Fibroblast of mammary gland (primary cell): ENCODE results near the gene ZSWIM9.
"Not testable (repeated sequence)": the region's sequence is repeated elsewhere in the genome, so short reads cannot be mapped to it uniquely, and the experiment has no call there.

Experiments
- DNase-seq: peaks from one replicate; pipeline ENCODE4 v3.0.0-alpha.2; 2010; ENCODE audit warnings: low read depth
- H3K4me3 ChIP-seq: 2 replicates; pipeline ENCODE4 v1.5.1; 2011; ENCODE audit warnings: low read depth, mild to moderate bottlenecking, low read length, moderate library complexity; ENCODE audit not compliant: control insufficient read depth
- TF ChIP-seq, protein P1 (sequence below): conservative IDR thresholded peaks from 2 replicates; pipeline ENCODE4 v1.5.1; 2011; ENCODE audit warnings: low read depth, low read length, inconsistent platforms; ENCODE audit not compliant: control insufficient read depth, insufficient read depth

ZSWIM9 gene

DNA sequence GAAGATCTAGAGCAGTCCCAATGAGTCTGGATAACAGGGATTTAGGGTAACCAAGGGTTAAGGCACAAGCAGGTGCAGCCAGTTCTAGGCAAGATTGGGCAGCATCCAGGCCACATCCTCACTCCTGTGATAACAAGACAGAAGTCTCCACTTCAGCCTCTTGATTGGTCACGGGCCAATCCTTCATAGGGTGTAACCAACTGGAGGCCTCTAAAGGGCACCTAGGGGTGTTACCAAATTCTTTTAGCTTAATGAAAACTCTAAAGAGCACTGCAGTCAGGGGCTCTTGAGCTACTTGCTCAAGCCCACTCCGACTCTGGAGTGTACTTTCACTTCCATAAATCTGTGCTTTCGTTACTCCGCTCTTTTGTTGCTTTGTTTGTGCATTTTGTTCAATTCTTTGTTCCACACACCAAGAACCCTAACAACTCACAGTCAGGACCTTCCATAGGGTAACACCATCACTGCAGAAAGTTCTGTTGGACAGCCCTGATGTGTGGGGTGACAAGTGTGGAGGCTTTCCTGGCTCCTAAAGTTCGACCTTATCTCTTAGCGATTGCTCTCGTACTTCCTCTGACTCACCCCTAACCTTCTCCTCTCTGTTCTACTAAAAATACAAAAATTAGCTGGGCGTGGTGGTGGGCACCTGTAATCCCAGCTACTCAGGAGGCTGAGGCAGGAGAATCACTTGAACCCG lies 36.1 kb downstream of the ZSWIM9 start:
- H3K4me3 ChIP-seq = no peak overlapping the region
- no peak for DNase-seq
- TF ChIP-seq, protein P1, sequence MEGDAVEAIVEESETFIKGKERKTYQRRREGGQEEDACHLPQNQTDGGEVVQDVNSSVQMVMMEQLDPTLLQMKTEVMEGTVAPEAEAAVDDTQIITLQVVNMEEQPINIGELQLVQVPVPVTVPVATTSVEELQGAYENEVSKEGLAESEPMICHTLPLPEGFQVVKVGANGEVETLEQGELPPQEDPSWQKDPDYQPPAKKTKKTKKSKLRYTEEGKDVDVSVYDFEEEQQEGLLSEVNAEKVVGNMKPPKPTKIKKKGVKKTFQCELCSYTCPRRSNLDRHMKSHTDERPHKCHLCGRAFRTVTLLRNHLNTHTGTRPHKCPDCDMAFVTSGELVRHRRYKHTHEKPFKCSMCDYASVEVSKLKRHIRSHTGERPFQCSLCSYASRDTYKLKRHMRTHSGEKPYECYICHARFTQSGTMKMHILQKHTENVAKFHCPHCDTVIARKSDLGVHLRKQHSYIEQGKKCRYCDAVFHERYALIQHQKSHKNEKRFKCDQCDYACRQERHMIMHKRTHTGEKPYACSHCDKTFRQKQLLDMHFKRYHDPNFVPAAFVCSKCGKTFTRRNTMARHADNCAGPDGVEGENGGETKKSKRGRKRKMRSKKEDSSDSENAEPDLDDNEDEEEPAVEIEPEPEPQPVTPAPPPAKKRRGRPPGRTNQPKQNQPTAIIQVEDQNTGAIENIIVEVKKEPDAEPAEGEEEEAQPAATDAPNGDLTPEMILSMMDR = no peak

DNA sequence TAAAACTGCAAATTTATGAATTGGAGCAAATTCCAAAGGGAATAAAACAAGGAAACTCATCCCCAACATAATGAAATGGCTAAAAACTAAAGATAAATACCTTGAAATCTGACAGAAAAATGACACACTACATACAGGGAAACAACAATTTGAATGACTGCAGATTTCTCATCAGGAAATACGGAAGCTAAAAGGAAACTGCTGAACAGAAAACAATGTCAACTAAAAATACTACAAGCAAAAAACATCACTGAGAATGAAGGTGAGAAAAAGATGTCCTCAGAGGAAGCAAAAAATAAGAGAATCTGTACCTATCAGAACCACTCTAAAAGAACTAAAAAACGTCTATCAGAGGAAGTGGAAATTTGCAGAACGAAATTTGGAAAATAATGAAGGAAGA lies 39.5 kb downstream of the ZSWIM9 start:
- DNase-seq = no peak
- H3K4me3 ChIP-seq = no peak overlapping the region
- TF ChIP-seq, protein P1 = no peak

DNA sequence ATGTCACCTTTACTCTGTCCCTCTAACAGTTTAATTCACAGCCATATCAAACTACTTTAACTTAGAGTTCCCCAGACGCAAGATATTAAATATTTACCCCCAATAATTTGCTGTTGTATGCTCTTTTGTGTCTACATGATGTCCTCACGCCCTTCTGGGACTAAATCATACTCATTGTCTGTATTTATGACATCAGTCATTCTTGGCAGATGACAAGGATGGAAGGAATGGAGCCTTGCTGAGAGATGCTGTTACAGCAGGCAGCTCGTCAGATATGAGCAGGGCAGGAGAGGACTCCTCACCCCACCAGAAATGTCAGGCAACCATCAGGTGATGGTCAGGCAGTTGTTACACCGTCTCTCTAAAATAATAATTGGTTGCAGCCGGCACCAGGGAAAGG lies 43.5 kb downstream of the ZSWIM9 start:
- TF ChIP-seq, protein P1 = no peak
- H3K4me3 ChIP-seq = no peak overlapping the region
- DNase-seq = no peak

DNA sequence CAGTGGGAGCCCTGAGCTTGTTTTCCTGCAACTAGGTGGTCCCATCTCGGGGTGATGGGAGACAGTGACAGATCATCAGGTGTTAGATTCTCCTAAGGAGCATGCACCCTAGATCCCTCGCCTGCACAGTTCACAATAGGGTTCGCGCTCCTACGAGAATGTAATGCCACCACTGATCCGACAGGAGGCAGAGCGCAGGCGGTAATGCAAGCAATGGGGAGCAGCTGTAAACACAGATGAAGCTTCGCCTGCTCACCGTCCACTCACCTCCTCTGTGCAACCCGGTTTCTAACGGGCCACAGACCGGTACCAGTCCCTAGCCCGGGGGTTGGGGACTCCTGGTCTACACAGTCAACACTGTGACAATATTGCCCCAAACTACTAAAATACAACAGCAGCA lies 46.5 kb downstream of the ZSWIM9 start:
- DNase-seq = no peak
- no peak overlapping the region for H3K4me3 ChIP-seq
- TF ChIP-seq, protein P1 = no peak

DNA sequence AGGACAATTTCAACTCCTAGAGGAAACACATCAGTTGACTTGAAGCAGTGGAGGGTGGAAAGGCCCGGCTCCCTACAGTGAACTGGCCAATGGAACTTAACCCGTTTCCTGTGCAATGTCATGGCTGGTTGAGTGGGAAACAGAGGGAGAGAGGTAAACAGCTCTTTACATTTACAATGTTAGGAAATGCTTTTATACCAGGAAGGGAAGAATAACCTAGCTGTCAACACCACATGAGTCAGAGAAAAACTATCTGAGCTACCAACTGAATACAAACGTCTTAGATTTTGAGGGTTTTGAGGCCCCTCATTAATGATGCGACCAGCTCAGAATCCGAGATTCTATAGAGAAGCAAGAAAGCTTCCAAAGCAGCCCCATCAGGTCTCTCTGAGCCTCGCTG lies 48.5 kb downstream of the ZSWIM9 start:
- DNase-seq = no peak

DNA sequence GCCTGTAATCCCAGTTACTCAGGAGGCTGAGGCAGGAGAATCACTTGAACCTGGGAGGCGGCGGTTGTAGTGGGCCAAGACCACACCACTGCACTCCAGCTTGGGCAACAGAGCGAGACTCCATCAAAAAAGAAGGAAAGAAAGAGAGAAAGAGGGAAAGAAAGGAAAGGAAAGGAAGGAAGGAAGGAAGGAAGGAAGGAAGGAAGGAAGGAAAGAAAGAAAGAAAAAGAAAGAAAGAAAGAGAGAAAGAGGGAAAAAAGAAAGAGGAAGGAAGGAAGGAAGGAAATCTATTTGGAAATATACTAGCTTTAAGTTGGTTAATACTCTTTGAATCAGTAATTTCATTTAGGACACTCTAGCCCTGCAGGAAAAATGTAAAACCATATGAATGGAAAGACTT lies 50.3 kb downstream of the ZSWIM9 start:
- not testable (repeated sequence) for DNase-seq, H3K4me3 ChIP-seq

More for the DNA sequence above, 48.5 kb downstream of the ZSWIM9 start:
- no peak overlapping the region for H3K4me3 ChIP-seq
- TF ChIP-seq, protein P1 = no peak

DNA sequence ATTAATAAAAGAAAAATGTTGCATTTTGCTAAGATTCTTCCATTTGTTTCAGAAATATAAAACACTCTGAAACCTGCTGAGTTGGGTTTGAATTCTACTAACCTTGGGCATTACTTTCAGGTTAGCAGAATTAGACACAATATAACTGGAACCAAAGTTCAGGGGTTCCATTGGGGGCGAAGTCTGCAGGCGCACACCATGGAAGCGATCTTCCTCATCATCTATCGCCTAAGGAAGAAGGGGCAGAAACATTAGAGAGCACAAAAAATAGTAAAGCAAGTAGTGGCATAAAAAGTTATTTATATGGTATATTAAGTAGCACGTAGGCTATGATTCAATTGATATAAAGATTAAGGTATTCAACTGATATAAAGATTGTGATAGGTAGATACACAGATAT lies 51.1 kb downstream of the ZSWIM9 start:
- TF ChIP-seq, protein P1 = no peak
- no peak for DNase-seq
- H3K4me3 ChIP-seq = no peak overlapping the region
